SU-DHL-6 (cell line): ENCODE results near the gene ANKRD29.

Experiments
- H2AFZ ChIP-seq: fragments of 200-600 bp; sonication (generic); 2 replicates; pipeline ENCODE4 v1.6.1; 2014; ENCODE audit warnings: low read depth, mild to moderate bottlenecking, moderate library complexity, mixed read lengths, antibody characterized with exemption, low read length; ENCODE audit not compliant: severe bottlenecking
- H3F3A ChIP-seq: fragments of 200-600 bp; shearing (Covaris generic); 2 replicates; pipeline ENCODE4 v1.6.0; 2016; ENCODE audit warnings: antibody characterized with exemption, mild to moderate bottlenecking; ENCODE audit not compliant: insufficient read depth
- H3K27ac ChIP-seq: fragments of 200-600 bp; sonication (generic); 2 replicates; pipeline ENCODE4 v1.5.1; 2016; ENCODE audit warnings: low read depth, mild to moderate bottlenecking, low read length, moderate library complexity, mixed read lengths
- H3K27me3 ChIP-seq: fragments of 200-600 bp; sonication (generic), shearing (Covaris generic); 2 replicates; pipeline ENCODE4 v1.6.0; 2014; ENCODE audit warnings: mild to moderate bottlenecking, low read length
- H3K36me3 ChIP-seq: fragments of 200-600 bp; sonication (generic); 2 replicates; pipeline ENCODE4 v1.6.1; 2014; ENCODE audit warnings: mild to moderate bottlenecking, low read length, mixed read lengths
- H3K4me2 ChIP-seq: fragments of 300-600, 200-600 bp; shearing (Covaris generic), sonication (generic); 2 replicates; pipeline ENCODE4 v1.6.0; 2014; ENCODE audit warnings: low read length, low read depth, mild to moderate bottlenecking; ENCODE audit not compliant: poor library complexity, severe bottlenecking
- H3K4me3 ChIP-seq: fragments of 200-600 bp; sonication (generic); 2 replicates; pipeline ENCODE4 v1.5.1; 2014; ENCODE audit warnings: antibody characterized with exemption, low read length, mild to moderate bottlenecking, mixed read lengths; ENCODE audit not compliant: insufficient read depth, poor library complexity, severe bottlenecking
- H3K79me2 ChIP-seq: fragments of 200-600 bp; sonication (generic); 2 replicates; pipeline ENCODE4 v1.6.1; 2014; ENCODE audit warnings: mild to moderate bottlenecking, low read length, moderate library complexity; ENCODE audit not compliant: insufficient read depth
- H3K9ac ChIP-seq: fragments of 200-600 bp; sonication (generic); 2 replicates; pipeline ENCODE4 v1.7.0; 2014; ENCODE audit warnings: mild to moderate bottlenecking, low read length
- H3K9me2 ChIP-seq: fragments of 200-600 bp; sonication (generic); replicated peaks from 2 replicates; pipeline ENCODE4 v1.6.1; 2014; ENCODE audit warnings: low read length; ENCODE audit not compliant: insufficient read depth
- H3K9me3 ChIP-seq: fragments of 200-600 bp; sonication (generic); 2 replicates; pipeline ENCODE4 v1.6.1; 2014; ENCODE audit warnings: low read length, mixed read lengths; ENCODE audit not compliant: insufficient read depth
- H4K20me1 ChIP-seq: fragments of 200-600 bp; sonication (generic); 2 replicates; pipeline ENCODE4 v1.6.1; 2014; ENCODE audit warnings: low read depth, mild to moderate bottlenecking, antibody characterized with exemption, low read length, moderate library complexity, mixed read lengths
- EZH2phosphoT487 ChIP-seq: fragments of 200-600 bp; sonication (generic), shearing (Covaris generic); conservative IDR thresholded peaks from 2 replicates; pipeline ENCODE4 v1.6.1; 2018; ENCODE audit warnings: mild to moderate bottlenecking, antibody characterized with exemption, low read length, moderate library complexity, mixed read lengths
- TF ChIP-seq, protein P1 (sequence below): fragments of 200-600 bp; sonication (generic); IDR thresholded peaks from one replicate; pipeline ENCODE4 v1.5.1; 2017; ENCODE audit warnings: antibody characterized with exemption, mild to moderate bottlenecking, low read length, moderate library complexity; ENCODE audit not compliant: insufficient read depth, poor library complexity, severe bottlenecking

The ANKRD29 gene

DNA sequence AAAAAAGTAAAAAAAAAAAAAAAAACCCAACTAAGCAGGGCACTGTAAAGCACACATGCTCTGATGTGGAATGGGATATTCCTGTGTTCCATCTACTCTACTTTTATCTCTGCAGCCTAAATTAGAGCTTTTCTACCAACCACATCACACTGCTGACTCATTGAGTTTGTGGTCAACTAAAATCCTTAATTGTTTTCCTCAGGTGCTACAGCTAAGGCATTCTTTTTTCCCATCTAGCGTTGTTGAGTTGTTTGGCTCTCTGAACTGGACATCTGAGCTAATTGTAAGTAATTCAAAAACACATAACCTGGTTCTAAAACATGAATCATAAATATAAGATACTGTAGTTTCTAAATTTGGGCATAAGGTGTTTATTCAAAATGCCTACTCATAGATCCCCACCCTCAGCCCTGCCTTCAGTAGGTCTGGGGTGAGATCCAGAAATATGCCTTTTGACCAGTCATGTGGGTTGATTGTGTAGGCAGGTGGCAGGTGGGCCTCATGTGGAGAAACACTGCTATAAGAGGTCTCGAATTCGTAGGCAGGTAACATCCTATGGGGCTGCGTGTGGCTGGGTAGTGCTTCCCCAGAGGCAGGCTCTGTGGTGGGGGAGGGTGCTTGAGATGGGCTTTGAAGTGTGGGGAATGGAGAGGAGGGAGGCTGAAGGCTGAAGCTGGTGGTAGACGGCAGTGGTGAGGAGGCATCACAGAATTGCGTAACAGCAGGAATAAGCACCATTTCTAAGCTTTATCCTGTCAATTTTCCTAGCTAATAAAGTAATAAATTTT, 27.2 kb downstream of the ANKRD29 start:
- H4K20me1 ChIP-seq: no peaks in the 10 kb centered on the region
- H2AFZ ChIP-seq: no peak overlapping the region
- H3K4me3 ChIP-seq: no peak overlapping the region
- peaks cover under 1% of the 10 kb centered on the region; the same call in 1 of the 2 replicates for H3K9me3 ChIP-seq
- H3K36me3 ChIP-seq: no peaks in the 10 kb centered on the region
- H3K27ac ChIP-seq: no peak overlapping the region
- no peaks in the 10 kb centered on the region for H3K9me2 ChIP-seq
- no peaks in the 10 kb centered on the region for H3K27me3 ChIP-seq
- no peak for TF ChIP-seq EZH2phosphoT487
- H3K79me2 ChIP-seq: no peaks in the 10 kb centered on the region
- no peak overlapping the region for H3K9ac ChIP-seq
- no peak overlapping the region for H3K4me2 ChIP-seq
- H3F3A ChIP-seq: no peaks in the 10 kb centered on the region

DNA sequence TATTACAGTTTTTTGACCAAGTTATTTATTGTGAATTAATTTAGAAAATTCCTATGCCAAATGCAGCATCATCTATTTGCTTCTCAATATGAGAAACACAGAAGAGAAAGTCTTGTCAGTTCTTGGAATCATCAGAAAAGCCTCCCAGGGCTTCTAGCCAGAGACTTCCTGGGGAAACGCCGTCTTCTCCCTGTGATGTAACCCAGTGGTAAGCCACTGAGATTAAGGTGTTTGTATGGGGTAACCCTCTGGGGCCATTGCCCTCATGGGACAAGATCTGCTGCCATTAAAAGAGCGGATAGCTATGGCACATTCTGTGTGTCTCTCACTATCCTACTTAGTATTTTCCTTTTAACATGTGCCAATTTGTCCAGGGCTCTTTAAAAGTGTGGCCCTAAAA, 28.0 kb downstream of the ANKRD29 start:
- Histone ChIP-seq H3K9ac (no peak overlapping the region), H3K79me2 (no peaks in the 10 kb centered on the region), H3K9me2 (no peaks in the 10 kb centered on the region), H3K27me3 (no peaks in the 10 kb centered on the region), H3K9me3 (no peaks in the 10 kb centered on the region), H3F3A (no peaks in the 10 kb centered on the region), H3K27ac (no peak overlapping the region), H4K20me1 (no peaks in the 10 kb centered on the region), H3K36me3 (no peaks in the 10 kb centered on the region), H3K4me2 (no peak overlapping the region), H2AFZ (no peak overlapping the region), H3K4me3 (no peak overlapping the region)
- no peak for TF ChIP-seq EZH2phosphoT487
- TF ChIP-seq, protein P1, sequence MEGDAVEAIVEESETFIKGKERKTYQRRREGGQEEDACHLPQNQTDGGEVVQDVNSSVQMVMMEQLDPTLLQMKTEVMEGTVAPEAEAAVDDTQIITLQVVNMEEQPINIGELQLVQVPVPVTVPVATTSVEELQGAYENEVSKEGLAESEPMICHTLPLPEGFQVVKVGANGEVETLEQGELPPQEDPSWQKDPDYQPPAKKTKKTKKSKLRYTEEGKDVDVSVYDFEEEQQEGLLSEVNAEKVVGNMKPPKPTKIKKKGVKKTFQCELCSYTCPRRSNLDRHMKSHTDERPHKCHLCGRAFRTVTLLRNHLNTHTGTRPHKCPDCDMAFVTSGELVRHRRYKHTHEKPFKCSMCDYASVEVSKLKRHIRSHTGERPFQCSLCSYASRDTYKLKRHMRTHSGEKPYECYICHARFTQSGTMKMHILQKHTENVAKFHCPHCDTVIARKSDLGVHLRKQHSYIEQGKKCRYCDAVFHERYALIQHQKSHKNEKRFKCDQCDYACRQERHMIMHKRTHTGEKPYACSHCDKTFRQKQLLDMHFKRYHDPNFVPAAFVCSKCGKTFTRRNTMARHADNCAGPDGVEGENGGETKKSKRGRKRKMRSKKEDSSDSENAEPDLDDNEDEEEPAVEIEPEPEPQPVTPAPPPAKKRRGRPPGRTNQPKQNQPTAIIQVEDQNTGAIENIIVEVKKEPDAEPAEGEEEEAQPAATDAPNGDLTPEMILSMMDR: no peak

DNA sequence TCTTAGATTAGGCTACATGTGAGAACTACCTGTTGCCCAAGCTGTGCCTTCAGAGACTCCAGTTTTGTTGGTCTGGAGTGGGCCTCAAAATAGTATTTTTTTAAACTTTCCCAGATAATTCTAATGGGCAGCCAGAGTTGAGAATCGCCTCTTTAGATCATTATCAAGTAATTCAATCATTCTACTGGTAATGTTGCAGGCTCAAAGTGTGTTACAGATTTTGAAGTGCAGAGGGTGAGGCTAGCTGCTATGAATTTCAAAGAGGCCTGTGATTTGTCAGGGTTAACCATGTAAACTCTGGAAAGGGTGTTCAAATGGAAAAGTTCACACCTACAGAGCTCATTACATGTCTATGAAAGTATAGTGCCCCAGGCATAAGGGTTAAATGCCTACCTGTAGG, 30.1 kb downstream of the ANKRD29 start:
- no peak overlapping the region for H3K4me2 ChIP-seq
- H3K27ac ChIP-seq: no peak overlapping the region
- H3K9me2 ChIP-seq: no peaks in the 10 kb centered on the region
- H3K9me3 ChIP-seq: no peaks in the 10 kb centered on the region
- H3K9ac ChIP-seq: no peak overlapping the region
- TF ChIP-seq, protein P1: no peak
- TF ChIP-seq EZH2phosphoT487: no peak
- H4K20me1 ChIP-seq: no peaks in the 10 kb centered on the region
- no peaks in the 10 kb centered on the region for H3K79me2 ChIP-seq
- no peaks in the 10 kb centered on the region for H3K27me3 ChIP-seq
- no peak overlapping the region for H3K4me3 ChIP-seq
- H3K36me3 ChIP-seq: no peaks in the 10 kb centered on the region
- no peaks in the 10 kb centered on the region for H3F3A ChIP-seq
- no peak overlapping the region for H2AFZ ChIP-seq

DNA sequence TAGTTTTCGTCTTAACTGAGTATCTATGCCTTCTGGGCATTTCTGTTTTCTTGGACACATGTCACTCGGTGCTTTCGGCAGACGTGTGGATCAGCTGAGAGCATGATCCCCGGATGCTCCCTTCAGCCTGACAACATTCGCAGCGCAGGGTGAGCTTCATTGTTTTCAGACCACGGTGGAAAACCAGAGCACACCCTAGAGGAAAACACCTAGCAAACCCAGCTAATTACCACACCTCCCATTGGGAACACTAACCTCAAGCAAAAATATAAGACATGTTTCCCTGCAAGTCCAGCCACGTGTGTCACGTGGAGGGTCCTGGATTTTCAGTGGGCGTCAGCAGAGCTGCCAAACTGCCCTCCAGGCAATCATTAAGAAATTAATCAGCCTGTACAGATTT, 31.0 kb downstream of the ANKRD29 start:
- Histone ChIP-seq H4K20me1 (no peaks in the 10 kb centered on the region), H3K79me2 (no peaks in the 10 kb centered on the region), H3K27ac (no peak overlapping the region), H3K36me3 (no peaks in the 10 kb centered on the region), H2AFZ (no peak overlapping the region), H3K9me3 (no peaks in the 10 kb centered on the region), H3F3A (no peaks in the 10 kb centered on the region), H3K9me2 (no peaks in the 10 kb centered on the region), H3K4me2 (no peak overlapping the region), H3K9ac (no peak overlapping the region), H3K4me3 (no peak overlapping the region), H3K27me3 (no peaks in the 10 kb centered on the region)
- TF ChIP-seq, protein P1: no peak
- TF ChIP-seq EZH2phosphoT487: no peak
